Panc1 (cell line): ENCODE results near the gene PLEKHO2. TPM values are rescaled to one million over a fixed set of nuclear protein-coding genes. Genes with fewer than 3 reads are reported as not detected.

Experiments used
- ATAC-seq: fragments of 200-7000 bp; cut with Tn5 transposase; 2 replicates; pipeline ENCODE4 v1.9.1; 2020; ENCODE audit warnings: mild to moderate bottlenecking, moderate library complexity
- BruUV-seq: library from RNA; stranded (reverse); fragments of 400-500 nt; replicated peaks from 2 replicates; lab custom pipeline; 2021; lab: Mats Ljungman, UMichigan
- CTCF ChIA-PET: fragments of 300-600 bp; sonication (Branson Sonifier 250); formaldehyde crosslinking; loops from one replicate; lab custom pipeline; 2022; ENCODE audit warnings: antibody characterized with exemption; lab: Charles Lee
- POLR2A ChIA-PET: fragments of 300-600 bp; sonication (Branson Sonifier 250); formaldehyde crosslinking; loops from one replicate; lab custom pipeline; 2022; ENCODE audit warnings: antibody characterized with exemption; lab: Charles Lee
- DNase-seq: peaks from one replicate; pipeline ENCODE4 v3.0.0-alpha.2; 2010; ENCODE audit warnings: low read depth, low spot score
- H3K27ac ChIP-seq: 2 replicates; pipeline ENCODE4 v1.5.1; 2011; ENCODE audit warnings: mild to moderate bottlenecking, low read length, inconsistent platforms
- H3K27me3 ChIP-seq: fragments of 200-500 bp; sonication (Bioruptor generic); 2 replicates; pipeline ENCODE4 v1.6.0; 2014; ENCODE audit warnings: low read length, inconsistent platforms; ENCODE audit not compliant: control insufficient read depth, insufficient read depth
- H3K36me3 ChIP-seq: fragments of 200-500 bp; sonication (Bioruptor generic); 2 replicates; pipeline ENCODE4 v1.5.1; 2014; ENCODE audit warnings: inconsistent platforms, mild to moderate bottlenecking, low read length, moderate library complexity; ENCODE audit not compliant: control insufficient read depth, insufficient read depth
- H3K4me1 ChIP-seq: 2 replicates; pipeline ENCODE4 v1.5.1; 2011; ENCODE audit warnings: inconsistent platforms, mild to moderate bottlenecking, low read length, moderate library complexity; ENCODE audit not compliant: control insufficient read depth, insufficient read depth
- H3K4me3 ChIP-seq, 2 experiments: 2 replicates each; pipeline ENCODE4 v1.5.1; 2011 to 2012; ENCODE audit warnings: low read depth in 2 of 2, low read length in 2 of 2, mild to moderate bottlenecking in 2 of 2, inconsistent platforms in 1 of 2, moderate library complexity in 1 of 2
- H3K9me3 ChIP-seq: fragments of 200-500 bp; sonication (Bioruptor generic); 2 replicates; pipeline ENCODE4 v1.5.1; 2014; ENCODE audit warnings: low read depth, mild to moderate bottlenecking, inconsistent platforms, low read length, moderate library complexity; ENCODE audit not compliant: control insufficient read depth, insufficient read depth
- CTCF ChIP-seq: fragments of 450-650 bp; IDR thresholded peaks from 2 replicates; pipeline ENCODE4 v1.5.1; 2017; ENCODE audit warnings: mild to moderate bottlenecking
- POLR2AphosphoS5 ChIP-seq: IDR thresholded peaks from 2 replicates; pipeline ENCODE4 v1.6.1; 2012; ENCODE audit warnings: mild to moderate bottlenecking, low read depth, low read length, moderate library complexity
- REST ChIP-seq, 2 experiments: IDR thresholded peaks; 2 replicates each; pipeline ENCODE4 v1.6.1; 2011 to 2012; ENCODE audit warnings: low read depth in 2 of 2, control low read depth in 1 of 2, low read length in 1 of 2, mild to moderate bottlenecking in 1 of 2, moderate library complexity in 1 of 2; ENCODE audit not compliant: insufficient read depth in 1 of 2
- SIN3A ChIP-seq: IDR thresholded peaks from 2 replicates; pipeline ENCODE4 v1.6.1; 2012; ENCODE audit warnings: low read depth, mild to moderate bottlenecking, low read length, moderate library complexity, borderline replicate concordance; ENCODE audit not compliant: insufficient read depth
- TCF7L2 ChIP-seq: IDR thresholded peaks from 2 replicates; pipeline ENCODE4 v1.6.1; 2011; ENCODE audit warnings: mild to moderate bottlenecking, low read depth, low read length, inconsistent platforms
- in situ Hi-C: cut with HindIII; loops from 2 replicates; pipeline ENCODE4 v1.10.0; 2016; ENCODE audit warnings: low sequenced_read_pairs, low pct_unique_long_range_greater_than_20kb
- intact Hi-C: fragments of 100-400 bp; cut with micrococcal nuclease; formaldehyde crosslinking; loops from one replicate; pipeline ENCODE4 v1.10.0; 2022; ENCODE audit not compliant: unreplicated experiment
- total RNA-seq: library from RNA; stranded (reverse); gene quantifications from one replicate; pipeline ENCODE4 v1.2.1, GENCODE V29; 2021; ENCODE audit not compliant: unreplicated experiment

The PLEKHO2 gene
- total RNA-seq, 1 experiment from 2014 or later: 11.1 TPM

GRCh38 chr15:64800476-64800875 lies 41.2 kb upstream of the PLEKHO2 start:
- ATAC-seq: no peak
- Histone ChIP-seq H3K36me3 (no peaks in the 10 kb centered on the region), H3K9me3 (no peaks in the 10 kb centered on the region), H3K4me3 (no peak overlapping the region), H3K27ac (no peak overlapping the region), H3K4me1 (no peaks in the 10 kb centered on the region), H3K27me3 (no peaks in the 10 kb centered on the region)
- POLR2A ChIA-PET: interaction anchor here (0.6 to 0.7 kb wide), 3 partner anchors 58 to 408 kb away, joined by 3 to 8 read pairs (median 5); no protein-coding TSS in a partner anchor
- intact Hi-C loops (loop anchor here (5.0 kb wide), 1 partner anchor 53 kb away; no protein-coding TSS in a partner anchor), in situ Hi-C loops (no loop called here)
- no TSS peak for BruUV-seq
- TF ChIP-seq POLR2AphosphoS5 (no peak), SIN3A (no peak), TCF7L2 (no peak), CTCF (no peak), REST (IDR thresholded peaks at IDR 0.05; ENCODE audit: insufficient read depth in 1 of 2, low read depth in 2 of 2, low read length in 1 of 2) (no peak)
- CTCF ChIA-PET: no interaction called here
- no peak for DNase-seq

- no peak for ATAC-seq
- CTCF ChIA-PET: interaction anchor here (0.7 kb wide), 1 partner anchor 89 kb away, joined by 5 read pairs; no protein-coding TSS in a partner anchor
- DNase-seq: no peak
Observed at GRCh38 chr15:64803526-64803925, 38.2 kb upstream of the PLEKHO2 start.

More at GRCh38 chr15:64803526-64803925, 38.2 kb upstream of the PLEKHO2 start:
- H3K9me3 ChIP-seq: no peaks in the 10 kb centered on the region
- no peaks in the 10 kb centered on the region for H3K36me3 ChIP-seq
- H3K4me3 ChIP-seq: no peak overlapping the region
- BruUV-seq: no TSS peak
- TF ChIP-seq SIN3A (no peak), POLR2AphosphoS5 (no peak), CTCF (no peak), REST (IDR thresholded peaks at IDR 0.05; ENCODE audit: insufficient read depth in 1 of 2, low read depth in 2 of 2, low read length in 1 of 2) (no peak), TCF7L2 (no peak)
- POLR2A ChIA-PET: interaction anchor here (0.6 kb wide), 1 partner anchor 489 kb away, joined by 5 read pairs; no protein-coding TSS in a partner anchor
- in situ Hi-C loops: no loop called here
- intact Hi-C loops: loop anchor here (5.0 kb wide), 1 partner anchor 56 kb away; no protein-coding TSS in a partner anchor
- H3K4me1 ChIP-seq: no peaks in the 10 kb centered on the region
- no peak overlapping the region for H3K27ac ChIP-seq
- H3K27me3 ChIP-seq: no peaks in the 10 kb centered on the region
